Stimulated activated CD8-positive, alpha-beta memory T cell treated with anti-CD3 and anti-CD28 coated beads, Interleukin-12 subunit alpha, Interleukin-12 subunit beta, amount 100 ng/mL, for 24 hours (primary cell): ENCODE data around the gene SLC33A1.

ENCODE experiments used
- DNase-seq: peaks from one replicate; pipeline ENCODE4 v3.0.0-alpha.2; 2020; ENCODE audit errors: extremely low read depth

The SLC33A1 gene

GRCh38 chr3:155792532-155792931 lies 61.7 kb downstream of the SLC33A1 start:
- no peak for DNase-seq

DNA sequence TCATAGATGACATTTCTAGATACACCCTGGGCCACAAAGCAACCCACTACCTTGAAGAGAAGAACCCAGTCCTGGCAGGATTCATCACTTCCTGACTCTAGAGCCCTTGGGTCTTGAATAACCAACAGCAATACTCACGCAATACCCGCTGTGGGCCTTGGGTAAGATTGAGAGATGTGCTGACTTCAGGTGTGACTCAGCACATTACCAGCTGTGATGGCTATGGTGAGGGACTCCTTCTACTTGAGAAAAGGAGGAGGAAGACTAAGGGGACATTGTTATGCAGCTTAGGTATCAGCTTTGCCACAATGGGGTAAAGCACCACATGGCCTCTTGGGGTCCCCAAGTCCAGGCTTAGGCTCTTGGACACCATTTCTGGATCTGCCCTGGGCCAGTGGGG lies 63.0 kb downstream of the SLC33A1 start:
- DNase-seq, result no peak

DNA sequence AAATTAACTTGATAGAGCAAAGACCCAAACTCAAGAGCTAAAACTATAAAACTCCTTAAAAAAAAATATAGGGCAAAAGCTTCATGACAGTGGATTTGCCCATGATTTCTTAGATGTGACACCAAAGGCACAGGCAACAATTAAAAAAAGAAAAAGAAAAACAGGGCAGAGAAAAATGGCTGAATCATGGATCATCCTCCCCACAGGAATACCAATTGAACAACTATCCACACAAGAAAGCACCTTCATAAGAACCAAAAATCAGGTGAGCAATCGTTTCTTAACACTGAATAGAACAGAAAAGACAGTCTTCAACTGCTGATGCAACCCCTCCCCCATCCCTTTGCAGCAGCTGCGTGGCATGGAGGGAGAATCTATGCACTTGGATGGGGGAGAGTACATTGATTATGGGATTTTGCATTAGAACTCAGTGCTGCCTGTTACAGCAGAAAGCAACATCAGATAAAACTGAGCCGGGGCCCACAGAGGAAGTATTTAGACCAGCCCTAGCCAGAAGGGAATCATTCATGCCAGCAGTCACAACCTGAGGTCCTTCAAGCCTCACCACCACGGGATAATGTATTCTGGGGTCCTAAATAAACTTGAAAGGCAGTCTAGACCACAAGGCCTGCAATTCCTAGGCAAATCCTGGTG lies 63.8 kb downstream of the SLC33A1 start:
- DNase-seq, result no peak

GRCh38 chr3:155785662-155786295 lies 68.4 kb downstream of the SLC33A1 start:
- DNase-seq, result no peak

GRCh38 chr3:155782390-155782953 lies 71.8 kb downstream of the SLC33A1 start:
- DNase-seq, result no peak

DNA sequence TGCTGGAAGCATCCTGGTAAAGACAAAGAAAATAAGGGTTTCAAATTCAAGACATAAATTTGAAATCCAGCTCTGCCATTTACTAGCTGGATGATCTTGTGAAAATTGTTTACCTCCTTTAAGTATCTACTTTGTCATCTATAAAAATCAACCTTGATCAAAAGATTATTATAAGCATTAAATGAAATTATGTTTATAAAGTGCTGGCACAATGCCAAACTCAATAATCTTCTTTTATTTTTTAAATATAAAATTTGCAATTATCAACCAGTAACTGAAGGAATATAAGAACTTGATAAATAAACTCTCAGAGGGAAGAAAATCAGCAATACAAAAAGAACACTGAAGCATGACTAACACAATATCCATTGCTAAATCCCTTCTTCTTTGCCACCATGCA lies 73.9 kb downstream of the SLC33A1 start:
- DNase-seq, result no peak

- DNase-seq, result no peak
Observed at GRCh38 chr3:155778462-155778861, 75.8 kb downstream of the SLC33A1 start.

- DNase-seq, result no peak
Observed at GRCh38 chr3:155772801-155773200, 81.4 kb downstream of the SLC33A1 start.

GRCh38 chr3:155771126-155771525 lies 83.1 kb downstream of the SLC33A1 start:
- DNase-seq, result no peak
